Stimulated activated CD8-positive, alpha-beta memory T cell treated with anti-CD3 and anti-CD28 coated beads, Interleukin-7, amount 100 ng/mL, for 48 hours (primary cell): Measurements from ENCODE around the gene CC2D1A.

ENCODE experiments used
- DNase-seq, 2 donors: peaks; one replicate each; pipeline ENCODE4 v3.0.0-alpha.2; 2020; ENCODE audit warnings: low read depth in 1 of 2; ENCODE audit errors: extremely low read depth in 1 of 2

The CC2D1A gene

DNA sequence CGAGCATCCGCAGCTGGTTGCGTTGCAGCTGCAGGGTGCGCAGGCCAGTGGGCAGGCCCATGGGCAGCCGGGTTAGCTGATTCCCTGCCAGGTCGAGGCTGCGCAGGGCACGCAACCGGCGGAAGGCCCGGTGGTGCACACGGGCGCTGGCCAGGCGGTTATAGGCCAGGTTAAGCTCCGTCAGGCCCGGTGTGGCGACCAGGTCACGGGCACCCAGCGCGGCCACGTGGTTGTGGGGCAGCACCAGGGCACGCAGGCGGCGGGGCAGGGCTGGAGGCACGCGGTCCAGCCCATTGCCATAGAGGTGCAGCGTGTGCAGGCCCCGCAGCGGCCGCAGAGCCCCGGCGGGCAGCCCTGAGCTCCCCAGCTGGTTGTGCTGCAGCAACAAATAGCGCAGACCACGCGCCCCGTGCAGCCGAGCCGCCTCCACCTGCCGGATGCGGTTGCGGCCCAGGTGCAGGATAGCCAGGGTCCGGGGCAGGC, 27.0 kb downstream of the CC2D1A start:
- no peak for DNase-seq

- no peak for DNase-seq
These were observed 28.7 kb downstream of the CC2D1A start for GRCh38 chr19:13934785-13935109.

GRCh38 chr19:13935765-13936510, 29.9 kb downstream of the CC2D1A start:
- DNase-seq, result no peak

DNA sequence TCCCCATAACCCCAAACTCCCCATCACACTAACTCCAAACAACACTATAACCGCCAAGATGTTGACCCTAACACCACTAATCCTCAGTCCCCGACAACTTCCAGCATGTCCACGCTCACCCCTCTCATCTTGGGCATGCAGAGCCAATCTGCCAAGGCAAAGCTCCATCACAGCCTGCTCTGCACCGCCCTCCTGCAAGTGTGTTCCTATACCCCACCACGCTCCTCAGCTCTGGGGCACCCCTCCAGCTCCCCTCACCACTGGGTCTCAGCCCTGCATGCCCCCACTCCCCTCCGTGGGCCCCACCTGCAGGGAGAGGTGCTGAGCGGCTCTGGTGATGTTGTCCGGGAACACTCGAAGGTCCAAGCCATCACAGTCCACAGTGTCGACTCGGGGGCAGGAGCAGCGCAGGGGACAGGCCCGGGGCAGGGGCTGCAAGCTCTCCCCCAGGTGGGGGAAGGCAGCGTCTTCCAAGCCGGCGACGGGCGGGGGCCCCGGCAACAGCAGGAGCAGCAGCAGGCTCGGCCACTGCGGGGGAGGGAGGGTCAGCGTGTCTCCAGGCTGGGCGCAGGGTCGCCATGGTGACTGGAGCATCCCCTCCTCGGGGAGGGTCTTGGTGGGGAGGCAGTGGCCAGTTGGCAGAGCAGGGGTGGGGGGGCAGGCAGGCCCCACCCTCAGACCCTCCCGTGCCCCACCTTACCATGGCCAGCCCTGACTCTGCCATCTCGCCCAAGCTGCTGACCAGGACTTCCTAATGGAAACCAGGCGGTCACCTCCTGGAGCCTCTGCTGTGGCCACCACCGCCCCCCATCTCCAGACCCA, 31.7 kb downstream of the CC2D1A start:
- no peak for DNase-seq

DNA sequence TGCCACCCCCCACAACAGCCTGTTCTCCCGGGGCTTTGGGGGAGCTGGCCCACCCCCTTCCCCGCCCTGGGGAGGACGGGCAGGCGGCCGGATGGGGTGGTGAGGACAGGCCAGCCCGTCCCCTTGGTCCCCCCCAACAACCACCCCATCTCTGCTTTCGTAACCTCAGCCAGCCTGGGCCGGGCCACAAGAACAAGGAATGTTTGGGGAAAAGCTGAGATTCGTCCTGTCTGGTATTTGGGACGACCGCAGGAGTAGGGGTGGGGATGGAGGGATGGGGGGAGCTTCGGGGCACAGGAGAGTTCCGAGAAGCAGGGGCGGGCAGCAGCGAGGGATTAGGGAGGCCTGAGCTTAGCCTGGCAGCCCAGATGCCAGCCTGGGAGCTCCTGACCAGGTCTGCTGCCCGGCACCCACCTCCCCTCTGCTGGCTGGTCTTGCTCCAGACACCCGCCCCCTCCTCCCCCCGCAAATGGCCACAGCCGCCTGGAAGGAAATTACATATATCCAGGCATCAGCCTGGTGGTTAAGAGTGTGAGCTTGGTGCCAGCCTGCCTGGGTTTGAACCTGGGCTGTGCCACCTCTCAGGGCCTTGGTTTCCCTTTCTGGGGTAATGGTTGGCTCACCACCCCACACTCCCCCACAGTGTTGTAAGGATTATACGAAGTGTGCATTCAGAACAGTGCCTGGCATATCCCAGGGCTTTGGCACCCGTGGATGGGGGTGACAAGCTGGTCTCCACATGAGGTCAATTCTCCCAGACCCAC, 32.5 kb downstream of the CC2D1A start, which contains the start of gene PODNL1:
Gene PODNL1 (minus strand): TSS at position 117 of the 764 bp plus-strand sequence. CDS start 236 bp downstream, outside the sequence.
- no peak for DNase-seq

- no peak for DNase-seq
These were observed 36.2 kb downstream of the CC2D1A start for GRCh38 chr19:13942023-13942684.

DNA sequence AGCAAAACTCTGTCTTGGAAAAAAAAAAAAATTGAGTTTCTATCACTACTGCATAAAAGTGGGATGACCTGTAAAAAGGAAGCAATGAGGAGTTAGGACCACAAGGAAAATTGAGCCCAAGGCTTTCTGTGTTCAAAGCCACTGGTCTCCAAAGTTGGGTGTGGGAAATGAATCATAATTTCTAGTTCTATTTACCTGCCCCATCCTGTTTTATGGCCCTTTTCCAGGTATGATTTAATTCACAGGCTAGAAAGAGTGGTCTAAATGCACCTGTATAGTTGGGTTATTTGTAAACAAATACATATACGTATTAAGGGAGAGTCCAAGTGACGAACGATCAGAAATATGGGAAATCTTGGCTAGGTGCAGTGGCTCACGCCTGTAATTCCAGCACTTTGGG, 40.4 kb downstream of the CC2D1A start:
- DNase-seq, result no peak

- no peak for DNase-seq
These were observed 45.0 kb downstream of the CC2D1A start for GRCh38 chr19:13951043-13951442.

- no peak for DNase-seq
These were observed 45.8 kb downstream of the CC2D1A start for GRCh38 chr19:13951799-13952153.

DNA sequence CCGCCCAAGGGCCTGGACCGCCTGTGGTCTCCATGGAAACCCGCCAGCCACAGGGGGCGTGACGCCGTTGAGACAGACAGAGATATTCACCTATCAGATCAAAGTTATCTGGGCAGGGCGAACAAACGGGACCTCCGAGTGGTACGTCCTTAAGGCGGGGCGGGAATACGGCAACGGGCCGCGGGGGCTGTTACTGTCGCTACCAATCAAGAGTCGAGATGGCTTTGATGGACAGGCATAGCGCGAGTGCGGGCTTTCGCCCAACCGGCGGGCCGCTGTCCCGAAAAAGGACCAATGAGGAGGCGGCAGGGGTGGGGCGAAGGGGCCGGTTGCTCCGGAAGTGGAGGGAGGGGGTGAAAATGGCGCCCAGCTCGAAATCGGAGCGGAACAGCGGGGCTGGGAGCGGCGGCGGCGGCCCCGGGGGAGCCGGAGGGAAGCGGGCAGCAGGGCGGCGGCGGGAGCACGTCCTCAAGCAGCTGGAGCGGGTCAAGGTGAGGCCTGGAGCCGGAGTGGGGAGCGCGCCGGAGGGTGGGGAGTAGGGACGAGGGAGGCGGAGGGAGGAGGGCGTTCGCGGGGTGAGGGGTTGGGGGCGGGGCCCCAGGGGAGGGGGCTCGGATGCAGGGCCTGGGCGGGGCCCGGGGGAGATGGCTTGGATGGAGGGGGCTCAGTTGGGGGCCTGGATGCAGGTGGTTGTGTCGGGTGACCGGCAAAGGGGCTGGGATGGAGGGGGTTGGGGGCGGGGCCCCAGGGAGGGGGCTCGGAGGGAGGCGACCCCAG, 46.3 kb downstream of the CC2D1A start, which contains the start of gene DCAF15:
Gene DCAF15 (plus strand): TSS at position 356 of the 777 bp plus-strand sequence. CDS start 4 bp downstream, at position 360.
- peak; percentile 97 to 99 for DNase-seq

DNA sequence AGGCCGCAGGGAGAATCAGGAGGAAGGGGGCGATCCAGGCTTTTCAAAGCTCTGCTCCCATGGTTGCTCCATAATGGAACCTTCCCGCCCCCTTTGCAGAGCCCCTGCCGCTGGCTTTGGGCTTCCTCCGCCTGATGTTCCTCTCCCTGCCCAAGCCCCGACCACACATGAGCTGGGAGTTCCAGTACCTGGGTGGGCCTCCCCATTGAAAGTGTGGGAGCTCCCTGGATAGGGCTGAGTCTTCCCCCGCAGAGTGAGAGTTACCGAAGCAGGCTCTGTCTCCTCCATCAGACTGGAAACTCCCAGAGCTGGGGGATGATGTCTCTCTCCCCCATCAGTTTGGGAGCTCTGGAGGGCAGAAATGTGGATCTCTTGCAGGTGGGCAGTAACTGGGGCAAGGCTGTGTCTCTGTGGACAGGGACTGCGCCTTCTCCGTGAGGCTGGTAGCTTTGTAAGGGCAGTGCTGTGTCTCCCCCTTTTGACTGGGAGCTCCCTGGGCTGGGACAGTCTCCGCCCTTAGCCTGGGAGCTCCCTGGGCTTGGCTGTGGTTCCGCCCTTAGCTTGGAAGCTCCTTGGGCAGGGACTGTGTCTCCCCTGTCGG, 47.0 kb downstream of the CC2D1A start:
- no peak for DNase-seq

DNA sequence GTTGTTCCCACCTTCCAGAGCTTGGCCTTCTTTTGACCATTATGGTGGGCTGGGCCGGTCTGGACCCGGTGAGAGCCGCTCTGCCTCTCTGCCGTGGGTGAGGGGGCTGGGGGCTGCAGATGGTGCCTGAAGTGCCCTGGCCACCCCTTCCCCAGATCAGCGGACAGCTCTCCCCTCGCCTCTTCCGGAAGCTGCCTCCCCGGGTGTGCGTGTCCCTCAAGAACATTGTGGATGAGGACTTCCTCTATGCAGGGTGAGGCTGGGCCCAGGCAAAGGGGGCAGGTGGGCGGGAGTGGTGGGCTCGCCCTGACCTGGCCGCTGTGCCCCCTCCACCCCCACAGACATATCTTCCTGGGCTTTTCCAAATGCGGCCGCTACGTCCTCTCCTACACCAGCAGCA, 48.2 kb downstream of the CC2D1A start:
- DNase-seq, result no peak

- no peak for DNase-seq
These were observed 49.8 kb downstream of the CC2D1A start for GRCh38 chr19:13955662-13956364.

- no peak for DNase-seq
These were observed 50.4 kb downstream of the CC2D1A start for GRCh38 chr19:13956365-13956744.

- no peak for DNase-seq
These were observed 51.0 kb downstream of the CC2D1A start for GRCh38 chr19:13957051-13957450.

DNA sequence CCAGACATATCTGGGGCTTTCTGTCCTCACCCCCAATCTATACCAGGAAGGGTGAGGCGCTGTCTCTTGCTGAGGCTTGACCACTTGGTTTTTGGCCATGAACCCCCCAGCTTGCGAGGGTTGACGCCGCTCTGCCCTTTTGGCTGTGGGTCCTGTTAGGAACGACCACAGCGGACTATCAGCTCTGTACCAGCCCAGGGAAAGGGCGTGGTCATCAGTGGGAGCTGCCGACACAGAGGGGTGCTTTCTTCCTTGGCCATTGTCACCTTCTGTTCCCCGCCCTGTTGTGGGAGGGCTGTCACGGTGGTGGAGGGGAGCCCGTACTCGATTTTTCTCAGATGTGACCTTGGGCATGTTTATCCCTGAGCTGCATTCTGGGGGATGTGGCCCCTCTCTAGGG, 52.0 kb downstream of the CC2D1A start:
- no peak for DNase-seq

DNA sequence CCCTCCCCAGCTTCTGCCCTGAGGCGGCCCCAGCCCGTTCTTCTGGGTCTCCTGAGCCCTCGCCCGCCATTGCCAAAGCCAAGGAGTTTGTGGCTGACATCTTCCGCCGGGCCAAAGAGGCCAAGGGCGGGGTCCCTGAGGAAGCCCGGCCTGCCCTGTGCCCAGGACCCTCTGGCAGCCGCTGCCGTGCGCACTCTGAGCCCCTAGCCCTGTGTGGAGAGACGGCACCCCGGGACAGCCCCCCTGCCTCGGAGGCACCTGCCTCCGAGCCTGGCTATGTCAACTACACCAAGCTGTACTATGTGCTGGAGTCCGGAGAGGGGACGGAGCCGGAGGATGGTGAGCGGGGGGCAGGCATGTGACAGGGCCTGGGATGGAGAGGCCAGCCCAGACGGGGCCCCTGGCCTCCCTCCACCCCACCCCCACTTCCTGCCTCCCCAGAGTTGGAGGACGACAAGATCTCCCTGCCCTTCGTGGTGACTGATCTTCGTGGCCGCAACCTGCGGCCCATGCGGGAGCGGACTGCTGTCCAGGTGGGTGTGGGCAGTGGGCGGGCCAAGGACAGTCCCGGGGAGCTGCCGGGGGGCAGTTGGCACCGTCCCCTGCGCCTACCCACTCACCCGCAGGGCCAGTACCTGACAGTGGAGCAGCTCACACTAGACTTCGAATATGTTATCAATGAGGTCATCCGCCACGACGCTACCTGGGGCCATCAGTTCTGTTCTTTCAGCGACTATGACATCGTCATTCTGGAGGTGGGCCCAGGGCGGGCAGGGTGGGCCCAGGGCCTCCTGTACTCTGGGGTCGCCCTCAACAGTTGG, 53.4 kb downstream of the CC2D1A start:
- DNase-seq, result no peak
